NCI-H82 (cell line): ENCODE results near the gene ENTPD1.
"Not testable (repeated sequence)": the region's sequence is repeated elsewhere in the genome, so short reads cannot be mapped to it uniquely, and the experiment has no call there.

Source experiments
- DNase-seq: peaks from one replicate; lab custom pipeline; 2025; lab: John Stamatoyannopoulos, UW

ENTPD1 gene

GRCh38 chr10:95759233-95759826 lies 3.4 kb downstream of the ENTPD1 start:
- DNase-seq: no peak

- no peak for DNase-seq
These were observed 6.1 kb downstream of the ENTPD1 start for GRCh38 chr10:95761939-95762492.

GRCh38 chr10:95767884-95768556 lies 12.1 kb downstream of the ENTPD1 start:
- DNase-seq: no peak

- peak; percentile 46 for DNase-seq
These were observed 14.2 kb downstream of the ENTPD1 start for GRCh38 chr10:95770084-95770720.

GRCh38 chr10:95773454-95773853 lies 17.5 kb downstream of the ENTPD1 start:
- not testable (repeated sequence) for DNase-seq

GRCh38 chr10:95777638-95778037 lies 21.7 kb downstream of the ENTPD1 start:
- DNase-seq: not testable (repeated sequence)

- no peak for DNase-seq
These were observed 26.4 kb downstream of the ENTPD1 start for GRCh38 chr10:95782318-95782717.

- DNase-seq: no peak
These were observed 27.8 kb downstream of the ENTPD1 start for GRCh38 chr10:95783741-95784140.

- DNase-seq: peak; percentile 16
These were observed 28.4 kb downstream of the ENTPD1 start for GRCh38 chr10:95784279-95784913.

GRCh38 chr10:95785317-95785716 lies 29.4 kb downstream of the ENTPD1 start:
- DNase-seq: no peak

- peak; percentile 57 for DNase-seq
These were observed 30.1 kb downstream of the ENTPD1 start for GRCh38 chr10:95785942-95786669.

- no peak for DNase-seq
These were observed 31.5 kb downstream of the ENTPD1 start for GRCh38 chr10:95787447-95787846.

GRCh38 chr10:95788830-95789229 lies 32.9 kb downstream of the ENTPD1 start:
- no peak for DNase-seq

- no peak for DNase-seq
These were observed 33.9 kb downstream of the ENTPD1 start for GRCh38 chr10:95789902-95790301.

- no peak for DNase-seq
These were observed 35.0 kb downstream of the ENTPD1 start for GRCh38 chr10:95790982-95791381.

GRCh38 chr10:95791425-95791979 lies 35.5 kb downstream of the ENTPD1 start:
- DNase-seq: no peak

- DNase-seq: no peak
These were observed 36.3 kb downstream of the ENTPD1 start for GRCh38 chr10:95792211-95792780.

GRCh38 chr10:95792874-95793285 lies 36.9 kb downstream of the ENTPD1 start:
- no peak for DNase-seq

GRCh38 chr10:95793401-95794045 lies 37.6 kb downstream of the ENTPD1 start:
- no peak for DNase-seq

- no peak for DNase-seq
These were observed 38.2 kb downstream of the ENTPD1 start for GRCh38 chr10:95794195-95794594.

- DNase-seq: no peak
These were observed 39.6 kb downstream of the ENTPD1 start for GRCh38 chr10:95795602-95796001.
